Loucy (cell line): ENCODE measurements around the gene RAP1GAP2.

Experiments used
- H2AFZ ChIP-seq: fragments of 200-600 bp; sonication (generic); 2 replicates; pipeline ENCODE4 v1.6.0; 2016; ENCODE audit warnings: antibody characterized with exemption, mild to moderate bottlenecking, low read length, moderate library complexity
- H3F3A ChIP-seq: fragments of 200-600 bp; 2 replicates; pipeline ENCODE4 v1.6.0; 2016; ENCODE audit warnings: antibody characterized with exemption, low read depth, mild to moderate bottlenecking
- H3K27me3 ChIP-seq: fragments of 200-600 bp; sonication (generic); 2 replicates; pipeline ENCODE4 v1.6.1; 2014; ENCODE audit warnings: low read length, mild to moderate bottlenecking; ENCODE audit not compliant: insufficient read depth, poor library complexity, severe bottlenecking
- H3K36me3 ChIP-seq: fragments of 200-600 bp; sonication (generic); 2 replicates; pipeline ENCODE4 v1.6.1; 2016; ENCODE audit warnings: low read length; ENCODE audit not compliant: insufficient read depth
- H3K4me1 ChIP-seq: fragments of 200-600 bp; sonication (generic); 2 replicates; pipeline ENCODE4 v1.5.1; 2014; ENCODE audit warnings: low read length, mild to moderate bottlenecking; ENCODE audit not compliant: insufficient read depth, poor library complexity, severe bottlenecking
- H3K4me2 ChIP-seq: fragments of 200-600 bp; sonication (generic); 2 replicates; pipeline ENCODE4 v1.6.0; 2014; ENCODE audit warnings: antibody characterized with exemption, low read length, low read depth, mild to moderate bottlenecking; ENCODE audit not compliant: poor library complexity, severe bottlenecking
- H3K4me3 ChIP-seq: fragments of 200-600 bp; sonication (generic); 2 replicates; pipeline ENCODE4 v1.5.1; 2014; ENCODE audit warnings: low read length, mild to moderate bottlenecking, mixed read lengths; ENCODE audit not compliant: poor library complexity, severe bottlenecking
- H3K79me2 ChIP-seq: fragments of 200-600 bp; sonication (generic); 2 replicates; pipeline ENCODE4 v1.6.1; 2014; ENCODE audit warnings: low read length; ENCODE audit not compliant: insufficient read depth
- H3K9ac ChIP-seq: fragments of 200-600 bp; sonication (generic); 2 replicates; pipeline ENCODE4 v1.6.0; 2014; ENCODE audit warnings: mild to moderate bottlenecking, low read depth, low read length, moderate library complexity; ENCODE audit not compliant: poor library complexity, severe bottlenecking
- H3K9me2 ChIP-seq: fragments of 200-600 bp; sonication (generic); replicated peaks from 2 replicates; pipeline ENCODE4 v1.6.1; 2016; ENCODE audit warnings: low read depth, low read length, mixed read lengths
- H3K9me3 ChIP-seq: fragments of 200-600 bp; sonication (generic); 2 replicates; pipeline ENCODE4 v1.6.1; 2014; ENCODE audit warnings: mild to moderate bottlenecking, antibody characterized with exemption, low read length, low read depth; ENCODE audit not compliant: insufficient read depth
- H4K20me1 ChIP-seq: fragments of 200-600 bp; sonication (generic); 2 replicates; pipeline ENCODE4 v1.6.0; 2014; ENCODE audit warnings: antibody characterized with exemption, low read length, mild to moderate bottlenecking; ENCODE audit not compliant: insufficient read depth, poor library complexity, severe bottlenecking
- EZH2phosphoT487 ChIP-seq: fragments of 200-600 bp; IDR thresholded peaks from 2 replicates; pipeline ENCODE4 v1.6.1; 2018; ENCODE audit warnings: antibody characterized with exemption, mild to moderate bottlenecking, moderate library complexity, borderline replicate concordance
- TF ChIP-seq, protein P1 (sequence below): fragments of 200-600 bp; sonication (generic); conservative IDR thresholded peaks from 2 replicates; pipeline ENCODE4 v1.5.1; 2014; ENCODE audit warnings: mild to moderate bottlenecking, antibody characterized with exemption, low read length

The RAP1GAP2 gene

DNA sequence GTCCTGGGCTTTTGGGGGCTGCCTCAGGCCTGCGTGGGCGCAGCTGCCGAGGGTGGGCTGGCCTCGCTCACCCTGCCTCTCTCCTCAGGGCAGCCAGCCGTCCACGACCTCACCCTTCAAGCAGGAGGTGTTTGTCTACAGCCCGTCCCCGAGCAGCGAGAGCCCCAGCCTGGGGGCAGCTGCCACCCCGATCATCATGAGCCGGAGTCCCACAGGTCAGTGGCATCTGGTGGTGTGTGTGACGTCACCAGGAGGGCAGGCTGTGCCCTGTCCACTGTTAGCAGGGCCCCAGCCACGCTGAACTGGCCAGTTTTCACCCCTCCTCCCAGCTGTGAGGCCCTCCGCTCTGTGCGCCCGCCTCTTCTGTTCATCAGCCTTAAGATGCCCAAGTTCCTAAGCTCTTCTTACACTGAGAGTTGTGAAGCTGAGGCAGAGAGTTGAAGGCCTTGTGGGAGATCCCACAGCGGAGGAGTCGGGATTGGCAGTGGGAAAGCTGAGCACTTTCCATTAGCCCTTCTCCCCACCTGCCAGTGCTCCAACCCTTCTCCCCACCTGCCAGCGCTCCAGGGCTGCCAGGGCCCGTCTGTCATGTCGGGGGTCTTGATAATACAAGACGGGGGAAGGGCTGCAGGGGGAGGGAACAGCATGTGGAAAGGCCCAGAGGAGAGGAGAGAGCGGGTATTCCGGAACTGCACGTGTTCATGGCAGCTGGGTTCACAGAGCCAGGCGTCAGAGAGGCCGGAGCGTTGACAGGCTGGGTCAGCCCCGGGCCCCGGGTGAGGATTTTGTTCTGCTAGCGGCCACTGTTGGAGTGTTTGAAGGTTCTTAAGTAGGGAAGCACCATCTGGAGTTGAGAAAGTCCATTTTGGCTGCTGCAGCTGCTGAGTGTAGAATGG lies 230.9 kb downstream of the RAP1GAP2 start:
- Histone ChIP-seq H3K79me2 (no peaks in the 10 kb centered on the region; the same call in 1 of the 2 replicates), H3K4me1 (no peaks in the 10 kb centered on the region), H3K36me3 (peaks cover 87% of the 10 kb centered on the region), H4K20me1 (peaks cover 2% of the 10 kb centered on the region), H3F3A (no peaks in the 10 kb centered on the region), H3K9me3 (no peaks in the 10 kb centered on the region), H3K9me2 (no peaks in the 10 kb centered on the region), H3K4me3 (no peak overlapping the region), H3K4me2 (no peak overlapping the region), H3K9ac (no peak overlapping the region), H2AFZ (no peak overlapping the region), H3K27me3 (no peaks in the 10 kb centered on the region)
- TF ChIP-seq, protein P1, sequence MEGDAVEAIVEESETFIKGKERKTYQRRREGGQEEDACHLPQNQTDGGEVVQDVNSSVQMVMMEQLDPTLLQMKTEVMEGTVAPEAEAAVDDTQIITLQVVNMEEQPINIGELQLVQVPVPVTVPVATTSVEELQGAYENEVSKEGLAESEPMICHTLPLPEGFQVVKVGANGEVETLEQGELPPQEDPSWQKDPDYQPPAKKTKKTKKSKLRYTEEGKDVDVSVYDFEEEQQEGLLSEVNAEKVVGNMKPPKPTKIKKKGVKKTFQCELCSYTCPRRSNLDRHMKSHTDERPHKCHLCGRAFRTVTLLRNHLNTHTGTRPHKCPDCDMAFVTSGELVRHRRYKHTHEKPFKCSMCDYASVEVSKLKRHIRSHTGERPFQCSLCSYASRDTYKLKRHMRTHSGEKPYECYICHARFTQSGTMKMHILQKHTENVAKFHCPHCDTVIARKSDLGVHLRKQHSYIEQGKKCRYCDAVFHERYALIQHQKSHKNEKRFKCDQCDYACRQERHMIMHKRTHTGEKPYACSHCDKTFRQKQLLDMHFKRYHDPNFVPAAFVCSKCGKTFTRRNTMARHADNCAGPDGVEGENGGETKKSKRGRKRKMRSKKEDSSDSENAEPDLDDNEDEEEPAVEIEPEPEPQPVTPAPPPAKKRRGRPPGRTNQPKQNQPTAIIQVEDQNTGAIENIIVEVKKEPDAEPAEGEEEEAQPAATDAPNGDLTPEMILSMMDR, result no peak
- no peak for TF ChIP-seq EZH2phosphoT487

DNA sequence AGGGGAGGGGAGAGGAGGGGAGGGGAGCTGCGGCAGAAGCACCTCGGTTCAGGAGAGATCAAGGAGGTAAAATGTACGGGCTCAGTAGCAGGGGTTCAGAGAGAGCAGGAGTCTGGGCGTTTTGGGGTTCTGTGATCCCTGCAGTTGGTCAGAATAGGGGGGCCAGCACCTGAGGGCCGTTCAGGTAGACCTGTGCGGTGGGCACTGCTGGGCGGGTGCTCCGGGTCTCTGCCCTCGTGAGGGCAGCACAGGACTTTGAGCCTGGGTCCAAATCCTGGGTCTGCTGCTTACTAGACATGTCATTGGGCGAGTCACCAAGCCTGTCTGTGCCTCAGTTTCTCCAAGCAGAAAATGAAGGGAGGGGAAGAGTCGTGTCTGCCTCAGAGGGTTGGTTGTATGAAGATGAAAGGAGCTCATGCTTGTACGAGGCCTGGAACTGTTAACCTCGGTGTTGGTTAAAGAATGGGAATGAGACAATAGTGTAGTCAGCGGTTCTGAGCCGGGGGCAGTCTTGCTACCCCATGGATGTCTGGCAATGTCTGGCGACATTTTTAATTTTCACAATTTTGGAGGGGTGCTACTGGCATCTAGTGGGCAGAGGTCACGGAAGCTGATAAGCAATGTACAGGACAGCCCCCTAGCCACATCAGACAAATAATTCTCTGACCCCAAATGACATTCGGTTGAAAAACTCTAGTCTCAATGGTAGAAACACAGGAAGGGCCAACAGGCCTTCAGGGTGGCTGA lies 231.7 kb downstream of the RAP1GAP2 start:
- Histone ChIP-seq H3F3A (no peaks in the 10 kb centered on the region), H3K36me3 (peaks cover 87% of the 10 kb centered on the region), H4K20me1 (peaks cover 2% of the 10 kb centered on the region), H3K27me3 (no peaks in the 10 kb centered on the region), H3K9ac (no peak overlapping the region), H3K79me2 (no peaks in the 10 kb centered on the region; the same call in 1 of the 2 replicates), H2AFZ (no peak overlapping the region), H3K4me2 (no peak overlapping the region), H3K4me1 (no peaks in the 10 kb centered on the region), H3K4me3 (no peak overlapping the region), H3K9me2 (no peaks in the 10 kb centered on the region), H3K9me3 (no peaks in the 10 kb centered on the region)
- TF ChIP-seq, protein P1, result no peak
- TF ChIP-seq EZH2phosphoT487, result no peak

DNA sequence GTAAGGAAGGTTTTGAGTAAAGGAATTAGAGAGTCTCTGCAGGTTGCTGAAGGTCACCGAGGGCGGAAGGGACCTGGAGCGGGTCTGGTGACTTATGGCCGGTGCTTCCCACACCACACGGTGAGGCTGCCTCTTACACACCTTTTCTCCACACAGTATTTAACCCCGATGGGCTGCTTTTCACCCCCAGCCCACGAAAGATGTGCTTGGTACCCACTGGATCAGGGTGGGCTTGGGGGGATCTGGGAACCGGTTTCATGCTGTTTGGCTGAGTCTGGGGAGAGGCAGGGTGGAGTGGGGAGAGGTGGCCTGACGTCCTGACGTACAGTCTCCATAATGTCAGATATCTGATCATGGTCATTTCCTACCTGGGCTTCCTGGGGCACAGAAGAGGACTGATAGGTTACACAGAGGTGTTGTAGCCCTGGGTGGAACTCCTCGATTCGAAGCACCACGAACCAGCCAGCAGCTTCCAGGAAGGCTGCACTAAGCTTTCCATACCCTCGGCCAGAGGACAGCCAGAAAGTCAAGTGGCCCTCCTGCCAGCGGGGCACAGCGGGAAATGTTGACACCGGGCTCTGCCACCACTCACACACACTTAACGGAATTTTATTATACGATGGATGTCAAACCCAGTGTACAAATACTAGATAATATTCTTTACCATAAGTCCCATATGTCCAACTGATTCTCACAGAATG lies 233.1 kb downstream of the RAP1GAP2 start:
- Histone ChIP-seq H3K79me2 (no peaks in the 10 kb centered on the region; the same call in 1 of the 2 replicates), H3K4me1 (no peaks in the 10 kb centered on the region), H3K9me3 (no peaks in the 10 kb centered on the region), H2AFZ (no peak overlapping the region), H4K20me1 (peaks cover 2% of the 10 kb centered on the region), H3F3A (no peaks in the 10 kb centered on the region), H3K9ac (no peak overlapping the region), H3K36me3 (peaks cover 82% of the 10 kb centered on the region), H3K4me3 (no peak overlapping the region), H3K9me2 (no peaks in the 10 kb centered on the region), H3K27me3 (no peaks in the 10 kb centered on the region), H3K4me2 (no peak overlapping the region)
- no peak for TF ChIP-seq EZH2phosphoT487
- TF ChIP-seq, protein P1, result no peak
